ENCODE results near the gene CYCS.
"Not testable (repeated sequence)": the region's sequence is repeated elsewhere in the genome, so short reads cannot be mapped to it uniquely, and the experiment has no call there.

CYCS gene

DNA sequence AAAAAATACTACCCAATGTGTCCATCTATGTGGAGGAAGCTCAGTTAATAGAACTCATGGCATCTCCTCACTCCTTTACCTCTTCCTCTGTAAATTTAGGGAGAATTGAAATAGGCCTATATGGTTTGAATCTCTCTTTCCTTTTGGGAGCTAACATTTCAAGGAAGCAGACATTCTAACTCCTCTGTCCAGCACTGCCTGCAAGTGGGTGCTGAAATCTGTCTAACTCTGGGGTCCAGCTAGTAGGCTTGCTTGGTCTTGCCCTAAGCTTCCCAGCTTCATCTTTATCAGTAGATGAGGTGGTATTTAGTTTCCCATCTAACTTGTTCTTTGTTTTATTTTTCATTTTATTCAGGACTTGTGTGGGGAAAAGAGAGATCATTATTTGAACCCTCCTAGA lies 23.2 kb downstream of the CYCS start:
- Histone ChIP-seq H3K9me3 (ENCODE audit: control insufficient read depth, insufficient read depth, low read length) (no peaks in the 10 kb centered on the region), H3K4me1 (ENCODE audit: insufficient read depth, low read length) (no peaks in the 10 kb centered on the region), H3K36me3 (ENCODE audit: insufficient read depth, low read length) (no peaks in the 10 kb centered on the region), H3K9ac (ENCODE audit: low read depth, low read length) (no peak overlapping the region)

- Histone ChIP-seq H3K4me1 (ENCODE audit: insufficient read depth, low read length) (no peaks in the 10 kb centered on the region), H3K9ac (ENCODE audit: low read depth, low read length) (peak overlapping the region; percentile 30; the same call in 1 of the 2 replicates), H3K9me3 (ENCODE audit: control insufficient read depth, insufficient read depth, low read length) (no peaks in the 10 kb centered on the region), H3K36me3 (ENCODE audit: insufficient read depth, low read length) (no peaks in the 10 kb centered on the region)
These were observed 26.7 kb downstream of the CYCS start for GRCh38 chr7:25098096-25099046.

GRCh38 chr7:25095516-25096345 lies 29.3 kb downstream of the CYCS start:
- no peaks in the 10 kb centered on the region for H3K36me3 ChIP-seq (ENCODE audit: insufficient read depth, low read length)
- no peaks in the 10 kb centered on the region for H3K4me1 ChIP-seq (ENCODE audit: insufficient read depth, low read length)
- H3K9ac ChIP-seq (ENCODE audit: low read depth, low read length), result no peak overlapping the region
- H3K9me3 ChIP-seq (ENCODE audit: control insufficient read depth, insufficient read depth, low read length), result no peaks in the 10 kb centered on the region

DNA sequence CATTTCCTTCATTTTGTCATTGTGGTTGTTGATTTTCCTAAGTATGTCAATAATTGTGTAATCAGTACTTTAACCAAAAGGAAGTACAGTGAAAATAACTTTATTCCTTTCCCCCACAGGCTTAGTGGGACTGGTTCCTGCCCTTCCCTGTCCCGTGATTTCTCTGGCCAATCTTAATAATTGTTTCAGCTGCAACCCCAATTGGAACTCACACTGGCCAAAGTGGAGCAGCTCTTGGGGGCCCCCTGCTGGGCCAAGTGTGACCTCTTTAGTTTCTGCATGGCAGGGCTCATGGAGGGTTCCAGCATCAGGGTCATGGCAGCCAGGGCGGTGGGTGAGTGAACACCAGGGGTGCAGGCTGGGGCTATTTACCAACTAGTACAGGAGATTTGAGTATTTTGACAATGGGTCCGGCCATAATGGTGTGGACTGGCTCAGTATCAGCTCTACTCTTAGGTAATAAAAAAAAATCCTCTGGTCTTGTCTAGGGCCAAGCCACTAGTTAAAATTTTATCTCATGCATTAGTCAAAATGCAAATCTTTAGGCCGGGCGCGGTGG lies 31.7 kb downstream of the CYCS start:
- no peaks in the 10 kb centered on the region for H3K9me3 ChIP-seq (ENCODE audit: control insufficient read depth, insufficient read depth, low read length)
- no peaks in the 10 kb centered on the region for H3K36me3 ChIP-seq (ENCODE audit: insufficient read depth, low read length)
- no peak overlapping the region for H3K9ac ChIP-seq (ENCODE audit: low read depth, low read length)
- no peaks in the 10 kb centered on the region for H3K4me1 ChIP-seq (ENCODE audit: insufficient read depth, low read length)

DNA sequence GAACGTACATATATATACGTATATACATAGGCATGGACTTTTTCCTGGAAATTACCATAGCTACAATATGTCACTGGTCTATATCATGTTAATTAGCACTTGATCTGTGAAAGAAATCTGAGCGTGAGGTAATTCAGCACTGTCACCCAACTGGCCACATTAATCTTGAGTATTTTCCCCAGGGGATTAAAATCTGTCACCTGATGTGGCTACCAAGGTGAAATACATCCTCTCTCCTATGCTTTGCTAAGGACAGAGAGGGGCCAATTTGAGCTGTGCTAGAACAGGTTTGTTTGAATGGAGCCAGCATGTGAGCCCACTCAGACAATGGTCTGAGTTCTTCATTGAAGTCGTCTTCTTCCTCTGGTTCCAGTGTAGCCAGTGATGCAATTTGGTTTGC lies 33.3 kb downstream of the CYCS start:
- no peaks in the 10 kb centered on the region for H3K9me3 ChIP-seq (ENCODE audit: control insufficient read depth, insufficient read depth, low read length)
- H3K36me3 ChIP-seq (ENCODE audit: insufficient read depth, low read length), result no peaks in the 10 kb centered on the region
- H3K4me1 ChIP-seq (ENCODE audit: insufficient read depth, low read length), result no peaks in the 10 kb centered on the region
- no peak overlapping the region for H3K9ac ChIP-seq (ENCODE audit: low read depth, low read length)

- Histone ChIP-seq H3K36me3 (ENCODE audit: insufficient read depth, low read length) (no peaks in the 10 kb centered on the region), H3K9me3 (ENCODE audit: control insufficient read depth, insufficient read depth, low read length) (no peaks in the 10 kb centered on the region), H3K4me1 (ENCODE audit: insufficient read depth, low read length) (no peaks in the 10 kb centered on the region), H3K9ac (ENCODE audit: low read depth, low read length) (no peak overlapping the region)
These were observed 33.9 kb downstream of the CYCS start for GRCh38 chr7:25091176-25091575.

DNA sequence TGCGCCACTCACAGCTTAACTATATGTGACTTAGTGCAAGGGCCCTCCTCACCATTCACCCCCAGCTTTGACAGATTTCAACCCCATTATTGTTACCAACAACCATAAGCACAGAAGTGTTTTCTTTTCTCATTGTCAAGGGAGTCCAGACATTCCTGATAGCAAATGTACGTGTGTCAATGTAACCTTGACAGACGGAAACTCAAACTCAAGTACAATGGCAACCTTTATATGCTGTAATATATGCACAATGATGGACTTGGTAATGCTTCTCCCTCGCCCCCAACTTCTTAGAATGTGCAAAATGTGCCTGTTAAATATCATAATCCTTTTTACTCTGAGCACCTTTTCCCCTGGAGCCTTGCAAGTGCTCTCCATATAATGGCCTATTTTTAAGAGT lies 34.7 kb downstream of the CYCS start:
- Histone ChIP-seq H3K9me3 (ENCODE audit: control insufficient read depth, insufficient read depth, low read length) (no peaks in the 10 kb centered on the region), H3K4me1 (ENCODE audit: insufficient read depth, low read length) (no peaks in the 10 kb centered on the region), H3K36me3 (ENCODE audit: insufficient read depth, low read length) (no peaks in the 10 kb centered on the region), H3K9ac (ENCODE audit: low read depth, low read length) (no peak overlapping the region)

- no peaks in the 10 kb centered on the region for H3K4me1 ChIP-seq (ENCODE audit: insufficient read depth, low read length)
- H3K9me3 ChIP-seq (ENCODE audit: control insufficient read depth, insufficient read depth, low read length), result no peaks in the 10 kb centered on the region
- no peaks in the 10 kb centered on the region for H3K36me3 ChIP-seq (ENCODE audit: insufficient read depth, low read length)
- no peak overlapping the region for H3K9ac ChIP-seq (ENCODE audit: low read depth, low read length)
These were observed 37.2 kb downstream of the CYCS start for GRCh38 chr7:25087855-25088254.

GRCh38 chr7:25084821-25085220 lies 40.2 kb downstream of the CYCS start:
- Histone ChIP-seq H3K9me3 (ENCODE audit: control insufficient read depth, insufficient read depth, low read length) (no peaks in the 10 kb centered on the region), H3K9ac (ENCODE audit: low read depth, low read length) (no peak overlapping the region), H3K36me3 (ENCODE audit: insufficient read depth, low read length) (no peaks in the 10 kb centered on the region), H3K4me1 (ENCODE audit: insufficient read depth, low read length) (no peaks in the 10 kb centered on the region)

DNA sequence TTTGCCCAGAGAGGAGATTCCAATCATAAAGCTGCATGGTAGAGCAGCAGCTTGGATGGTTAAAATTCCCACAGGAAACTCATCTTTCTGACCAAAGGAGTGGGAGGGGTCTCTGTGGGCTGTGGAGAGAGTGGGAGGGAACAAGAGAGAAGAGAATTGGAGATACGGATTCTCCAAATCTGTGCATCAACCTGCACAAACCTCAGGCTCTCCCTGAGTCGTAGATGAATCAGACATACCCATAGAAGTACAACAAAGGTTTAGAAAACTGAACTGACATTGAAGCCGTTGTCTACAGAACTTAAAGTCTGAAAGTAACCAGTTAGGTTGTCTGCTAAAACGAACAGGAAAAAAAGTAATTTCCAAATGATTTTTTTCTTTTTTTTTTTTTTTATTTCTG lies 41.9 kb downstream of the CYCS start:
- H3K9me3 ChIP-seq (ENCODE audit: control insufficient read depth, insufficient read depth, low read length), result no peaks in the 10 kb centered on the region

GRCh38 chr7:25082041-25082440 lies 43.0 kb downstream of the CYCS start:
- H3K9me3 ChIP-seq (ENCODE audit: control insufficient read depth, insufficient read depth, low read length); H3K36me3 ChIP-seq (ENCODE audit: insufficient read depth, low read length); H3K9ac ChIP-seq (ENCODE audit: low read depth, low read length); H3K4me1 ChIP-seq (ENCODE audit: insufficient read depth, low read length): not testable (repeated sequence)

More for the DNA sequence above, 41.9 kb downstream of the CYCS start:
- H3K36me3 ChIP-seq (ENCODE audit: insufficient read depth, low read length), result no peaks in the 10 kb centered on the region
- H3K9ac ChIP-seq (ENCODE audit: low read depth, low read length), result no peak overlapping the region
- H3K4me1 ChIP-seq (ENCODE audit: insufficient read depth, low read length), result no peaks in the 10 kb centered on the region

DNA sequence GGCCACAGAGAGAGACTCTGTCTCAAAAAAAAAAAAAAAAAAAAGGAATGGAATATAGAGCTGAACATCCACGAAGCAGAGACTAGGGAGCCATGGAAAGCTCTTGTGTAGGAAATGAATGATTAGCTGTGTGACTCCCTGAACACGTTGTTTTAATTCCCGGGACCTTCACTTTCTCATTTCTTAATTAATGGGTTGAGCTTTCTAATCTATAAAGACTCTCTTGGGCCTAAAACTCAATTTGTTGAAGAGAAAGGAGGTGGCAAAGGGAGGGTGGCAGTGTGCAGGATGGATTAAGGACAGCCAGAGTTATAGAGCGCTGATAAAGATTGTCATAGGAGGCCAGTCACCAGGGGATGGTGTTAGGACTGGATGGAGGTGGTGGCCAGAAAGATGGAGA lies 48.0 kb downstream of the CYCS start:
- Histone ChIP-seq H3K36me3 (ENCODE audit: insufficient read depth, low read length) (no peaks in the 10 kb centered on the region), H3K4me1 (ENCODE audit: insufficient read depth, low read length) (no peaks in the 10 kb centered on the region), H3K9me3 (ENCODE audit: control insufficient read depth, insufficient read depth, low read length) (no peaks in the 10 kb centered on the region)

DNA sequence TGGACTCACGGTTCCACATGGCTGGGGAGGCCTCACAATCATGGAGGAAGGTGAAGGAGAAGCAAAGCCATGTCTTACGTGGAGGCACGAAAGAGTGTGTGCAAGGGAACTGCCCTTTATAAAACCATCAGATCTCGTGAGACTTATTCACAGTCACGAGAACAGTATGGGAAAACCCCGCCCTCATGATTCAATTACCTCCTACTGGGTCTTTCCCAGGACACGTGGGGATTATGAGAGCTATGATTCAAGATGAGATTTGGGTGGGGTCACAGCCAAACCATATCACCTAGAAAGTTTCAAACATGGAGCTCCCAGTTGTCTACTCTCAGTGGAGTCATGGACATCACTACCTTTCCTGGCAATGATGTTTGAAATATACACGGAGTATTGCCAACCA lies 49.6 kb downstream of the CYCS start:
- Histone ChIP-seq H3K9me3 (ENCODE audit: control insufficient read depth, insufficient read depth, low read length) (no peaks in the 10 kb centered on the region), H3K9ac (ENCODE audit: low read depth, low read length) (no peak overlapping the region), H3K36me3 (ENCODE audit: insufficient read depth, low read length) (no peaks in the 10 kb centered on the region), H3K4me1 (ENCODE audit: insufficient read depth, low read length) (no peaks in the 10 kb centered on the region)

More for the DNA sequence above, 48.0 kb downstream of the CYCS start:
- H3K9ac ChIP-seq (ENCODE audit: low read depth, low read length), result no peak overlapping the region

DNA sequence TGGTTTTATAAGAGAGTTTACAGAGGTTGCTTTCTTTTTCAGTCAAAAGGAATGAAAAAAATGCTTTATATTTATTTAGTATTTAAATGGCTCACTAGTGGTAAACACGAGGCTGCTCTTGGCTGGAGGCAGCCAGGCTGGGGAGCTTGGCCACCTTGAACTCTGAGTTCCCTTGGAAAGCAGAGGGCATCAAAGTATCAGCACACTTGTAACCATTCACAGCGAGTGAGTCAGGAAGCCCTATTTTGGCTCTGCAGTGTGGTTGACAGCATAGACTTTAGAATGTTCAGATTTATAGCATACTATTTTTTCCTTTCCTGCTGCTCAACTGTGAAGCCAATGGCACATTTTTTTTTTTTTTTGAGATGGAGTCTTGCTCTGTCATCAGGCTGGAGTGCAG lies 51.6 kb downstream of the CYCS start:
- Histone ChIP-seq H3K9ac (ENCODE audit: low read depth, low read length) (no peak overlapping the region), H3K9me3 (ENCODE audit: control insufficient read depth, insufficient read depth, low read length) (no peaks in the 10 kb centered on the region), H3K36me3 (ENCODE audit: insufficient read depth, low read length) (no peaks in the 10 kb centered on the region), H3K4me1 (ENCODE audit: insufficient read depth, low read length) (peaks cover 4% of the 10 kb centered on the region; the same call in 1 of the 2 replicates)

All from ES-I3 (cell line).